AG04449 (cell line): Measurements from ENCODE around the gene ZDHHC12.
"Not testable (repeated sequence)": the region's sequence is repeated elsewhere in the genome, so short reads cannot be mapped to it uniquely, and the experiment has no call there.

ENCODE experiments used
- CTCF ChIA-PET: fragments of 350-600 bp; formaldehyde crosslinking; extraction: SDS; loops from one replicate; lab custom pipeline; 2021; ENCODE audit warnings: antibody characterized with exemption; lab: Yijun Ruan, JAX
- POLR2A ChIA-PET: fragments of 400-600, 350-600 bp; formaldehyde crosslinking; extraction: SDS; loops from one replicate; lab custom pipeline; 2020; ENCODE audit warnings: antibody characterized with exemption, inconsistent platforms; lab: Yijun Ruan, JAX
- DNase-seq: peaks from one replicate; pipeline ENCODE4 v3.0.0-alpha.2; 2010; ENCODE audit warnings: low read depth, low spot score
- H3K4me3 ChIP-seq: 2 replicates; pipeline ENCODE4 v1.5.1; 2011; ENCODE audit warnings: low read depth, mild to moderate bottlenecking, control low read depth, low read length
- CTCF ChIP-seq: IDR thresholded peaks from one replicate; pipeline ENCODE4 v1.5.1; 2011; ENCODE audit warnings: mild to moderate bottlenecking, moderate library complexity, low read length, control low read depth, inconsistent platforms; ENCODE audit not compliant: insufficient read depth; ENCODE audit errors: missing control alignments

ZDHHC12 gene

GRCh38 chr9:128702949-128703615 lies 20.8 kb downstream of the ZDHHC12 start:
- DNase-seq = no peak
- TF ChIP-seq CTCF = no peak
- ChIA-PET CTCF (interaction anchor here (0.6 to 2.9 kb wide), 9 partner anchors 9 to 178 kb away, joined by 3 to 11 read pairs (median 3); partner anchors contain the start of genes KYAT1 and SET), POLR2A (no interaction called here)
- peak overlapping the region; percentile 70 for H3K4me3 ChIP-seq

GRCh38 chr9:128702445-128702948 lies 21.4 kb downstream of the ZDHHC12 start, which contains the start of gene PKN3:
Gene PKN3 (plus strand): TSS chr9:128702503. CDS start chr9:128702916, 413 bp downstream.
- no peak for DNase-seq
- peak; percentile 96 for TF ChIP-seq CTCF
- peak within 1 kb of the TSS; percentile 70 for H3K4me3 ChIP-seq
- ChIA-PET CTCF (interaction anchor here (0.6 to 3.6 kb wide), 21 partner anchors 8 to 340 kb away, joined by 3 to 68 read pairs (median 5); partner anchors contain the start of genes ENDOG and SET), POLR2A (interaction anchor here (0.5 kb wide), 1 partner anchor 23 kb away, joined by 4 read pairs; no protein-coding TSS in a partner anchor)

GRCh38 chr9:128701227-128701854 lies 22.6 kb downstream of the ZDHHC12 start:
- no peak for DNase-seq
- no peak for TF ChIP-seq CTCF
- POLR2A ChIA-PET = no interaction called here
- H3K4me3 ChIP-seq = no peak overlapping the region
- CTCF ChIA-PET = interaction anchor here (0.8 to 3.6 kb wide), 15 partner anchors 9 to 150 kb away, joined by 3 to 68 read pairs (median 5); partner anchors contain the start of genes ENDOG, SET and ZDHHC12

- H3K4me3 ChIP-seq, DNase-seq: not testable (repeated sequence)
- ChIA-PET POLR2A (interaction anchor here (0.9 to 1.0 kb wide), 2 partner anchors 11 to 64 kb away, joined by 3 to 4 read pairs; no protein-coding TSS in a partner anchor), CTCF (interaction anchor here (1.2 to 3.6 kb wide), 2 partner anchors 8 to 16 kb away, joined by 5 to 68 read pairs; partner anchors contain the start of gene SET)
Measured at GRCh38 chr9:128699096-128699795, 24.7 kb downstream of the ZDHHC12 start.

- POLR2A ChIA-PET = interaction anchor here (0.6 to 1.1 kb wide), 3 partner anchors 8 to 258 kb away, joined by 3 read pairs; partner anchors contain the start of genes ENDOG and SET
- CTCF ChIA-PET = interaction anchor here (0.7 to 2.4 kb wide), 3 partner anchors 10 to 121 kb away, joined by 4 to 8 read pairs (median 4); partner anchors contain the start of gene ENDOG
- no peak for DNase-seq
- no peak for TF ChIP-seq CTCF
- no peak overlapping the region for H3K4me3 ChIP-seq
Measured at GRCh38 chr9:128696923-128697707, 26.8 kb downstream of the ZDHHC12 start.

GRCh38 chr9:128694344-128694743 lies 29.6 kb downstream of the ZDHHC12 start:
- CTCF ChIA-PET = interaction anchor here (3.0 kb wide), 1 partner anchor 10 kb away, joined by 11 read pairs; no protein-coding TSS in a partner anchor
- no peak for DNase-seq
- POLR2A ChIA-PET = no interaction called here

GRCh38 chr9:128693738-128694137 lies 30.2 kb downstream of the ZDHHC12 start:
- H3K4me3 ChIP-seq, DNase-seq, POLR2A ChIA-PET: not testable (repeated sequence)
- CTCF ChIA-PET = interaction anchor here (0.6 to 5.1 kb wide), 3 partner anchors 7 to 33 kb away, joined by 3 to 68 read pairs (median 11); partner anchors contain the start of gene PKN3

More at GRCh38 chr9:128694344-128694743, 29.6 kb downstream of the ZDHHC12 start:
- no peak for TF ChIP-seq CTCF
- H3K4me3 ChIP-seq = no peak overlapping the region
